Ishikawa (cell line): Measurements from ENCODE around the gene ENOX1.

Experiments
- CEBPB ChIP-seq: IDR thresholded peaks from 2 replicates; pipeline ENCODE4 v1.6.1; 2012
- CREB1 ChIP-seq: IDR thresholded peaks from 2 replicates; pipeline ENCODE4 v1.6.1; 2012; ENCODE audit warnings: low read depth
- EGR1 ChIP-seq: IDR thresholded peaks from 2 replicates; pipeline ENCODE4 v1.6.1; 2012
- EP300 ChIP-seq: IDR thresholded peaks from 2 replicates; pipeline ENCODE4 v1.6.1; 2012; ENCODE audit warnings: borderline replicate concordance
- FOXM1 ChIP-seq: IDR thresholded peaks from 2 replicates; pipeline ENCODE4 v1.6.1; 2012; ENCODE audit warnings: low read depth, borderline replicate concordance
- MAX ChIP-seq: IDR thresholded peaks from 2 replicates; pipeline ENCODE4 v1.6.1; 2012
- NFIC ChIP-seq: IDR thresholded peaks from 2 replicates; pipeline ENCODE4 v1.6.1; 2012
- RAD21 ChIP-seq: IDR thresholded peaks from 2 replicates; pipeline ENCODE4 v1.6.1; 2012; ENCODE audit warnings: low read depth
- TAF1 ChIP-seq: IDR thresholded peaks from 2 replicates; pipeline ENCODE4 v1.6.1; 2012; ENCODE audit warnings: low read depth, mild to moderate bottlenecking
- TCF12 ChIP-seq: IDR thresholded peaks from 2 replicates; pipeline ENCODE4 v1.6.1; 2012; ENCODE audit warnings: low read depth
- TEAD4 ChIP-seq: IDR thresholded peaks from 2 replicates; pipeline ENCODE4 v1.6.1; 2012
- USF1 ChIP-seq: IDR thresholded peaks from 2 replicates; pipeline ENCODE4 v1.6.1; 2012
- YY1 ChIP-seq: IDR thresholded peaks from 2 replicates; pipeline ENCODE4 v1.6.1; 2012; ENCODE audit warnings: low read depth
- ZBTB7A ChIP-seq: IDR thresholded peaks from 2 replicates; pipeline ENCODE4 v1.6.1; 2012; ENCODE audit warnings: low read depth
- TF ChIP-seq, protein P1 (sequence below): IDR thresholded peaks from 2 replicates; pipeline ENCODE4 v1.6.1; 2012; ENCODE audit warnings: low read depth, mild to moderate bottlenecking

Gene ENOX1

GRCh38 chr13:43401361-43401760, 385.4 kb downstream of the ENOX1 start:
- TF ChIP-seq NFIC (no peak), EP300 (no peak), CREB1 (no peak), TAF1 (no peak), MAX (no peak), ZBTB7A (no peak), RAD21 (no peak)

DNA sequence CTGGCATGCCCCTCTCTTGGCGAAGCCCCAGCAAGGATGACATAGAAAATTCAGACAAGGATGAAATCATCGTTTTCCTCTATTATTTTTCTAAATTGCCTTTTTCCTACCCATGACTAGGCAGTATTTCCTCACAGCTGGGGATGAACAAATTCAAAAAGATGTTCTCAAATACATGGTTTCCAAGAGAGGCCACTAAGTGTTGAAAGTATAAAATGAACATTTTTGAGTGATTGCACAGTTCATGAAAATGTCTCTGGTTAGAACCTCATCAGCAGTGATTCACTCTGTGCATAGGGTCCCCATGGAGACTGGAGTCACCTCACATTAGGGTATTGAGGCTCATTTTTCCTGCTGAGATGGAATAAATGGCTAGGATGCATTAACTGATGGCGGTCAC, 389.7 kb downstream of the ENOX1 start:
- TF ChIP-seq FOXM1: no peak
- TF ChIP-seq EGR1: no peak
- TF ChIP-seq EP300: no peak
- TF ChIP-seq YY1: no peak
- no peak for TF ChIP-seq NFIC
- TF ChIP-seq MAX: no peak
- no peak for TF ChIP-seq TCF12
- no peak for TF ChIP-seq ZBTB7A
- no peak for TF ChIP-seq USF1
- no peak for TF ChIP-seq TEAD4
- no peak for TF ChIP-seq CEBPB
- TF ChIP-seq, protein P1, sequence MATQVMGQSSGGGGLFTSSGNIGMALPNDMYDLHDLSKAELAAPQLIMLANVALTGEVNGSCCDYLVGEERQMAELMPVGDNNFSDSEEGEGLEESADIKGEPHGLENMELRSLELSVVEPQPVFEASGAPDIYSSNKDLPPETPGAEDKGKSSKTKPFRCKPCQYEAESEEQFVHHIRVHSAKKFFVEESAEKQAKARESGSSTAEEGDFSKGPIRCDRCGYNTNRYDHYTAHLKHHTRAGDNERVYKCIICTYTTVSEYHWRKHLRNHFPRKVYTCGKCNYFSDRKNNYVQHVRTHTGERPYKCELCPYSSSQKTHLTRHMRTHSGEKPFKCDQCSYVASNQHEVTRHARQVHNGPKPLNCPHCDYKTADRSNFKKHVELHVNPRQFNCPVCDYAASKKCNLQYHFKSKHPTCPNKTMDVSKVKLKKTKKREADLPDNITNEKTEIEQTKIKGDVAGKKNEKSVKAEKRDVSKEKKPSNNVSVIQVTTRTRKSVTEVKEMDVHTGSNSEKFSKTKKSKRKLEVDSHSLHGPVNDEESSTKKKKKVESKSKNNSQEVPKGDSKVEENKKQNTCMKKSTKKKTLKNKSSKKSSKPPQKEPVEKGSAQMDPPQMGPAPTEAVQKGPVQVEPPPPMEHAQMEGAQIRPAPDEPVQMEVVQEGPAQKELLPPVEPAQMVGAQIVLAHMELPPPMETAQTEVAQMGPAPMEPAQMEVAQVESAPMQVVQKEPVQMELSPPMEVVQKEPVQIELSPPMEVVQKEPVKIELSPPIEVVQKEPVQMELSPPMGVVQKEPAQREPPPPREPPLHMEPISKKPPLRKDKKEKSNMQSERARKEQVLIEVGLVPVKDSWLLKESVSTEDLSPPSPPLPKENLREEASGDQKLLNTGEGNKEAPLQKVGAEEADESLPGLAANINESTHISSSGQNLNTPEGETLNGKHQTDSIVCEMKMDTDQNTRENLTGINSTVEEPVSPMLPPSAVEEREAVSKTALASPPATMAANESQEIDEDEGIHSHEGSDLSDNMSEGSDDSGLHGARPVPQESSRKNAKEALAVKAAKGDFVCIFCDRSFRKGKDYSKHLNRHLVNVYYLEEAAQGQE: no peak
- no peak for TF ChIP-seq CREB1
- no peak for TF ChIP-seq TAF1

DNA sequence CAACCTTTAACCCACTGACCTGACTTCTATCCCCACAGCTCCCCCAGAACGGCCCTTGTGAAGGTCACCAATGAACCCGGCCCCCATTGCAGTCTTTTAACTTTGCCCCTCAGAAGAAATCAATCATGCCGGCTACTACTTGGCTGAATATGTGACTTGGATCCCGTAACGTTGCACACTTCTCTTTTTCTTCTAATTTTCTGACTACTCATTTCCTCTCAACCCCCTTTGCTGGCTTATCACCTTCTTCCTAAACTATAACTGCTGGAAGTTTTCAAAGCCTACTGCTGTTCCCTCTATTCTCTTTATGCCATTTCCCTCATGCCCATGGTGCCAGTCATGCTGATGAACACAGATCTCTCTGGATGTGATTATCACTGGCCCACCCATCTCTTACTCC, 395.7 kb downstream of the ENOX1 start:
- TF ChIP-seq EGR1: no peak
- TF ChIP-seq, protein P1: no peak
- TF ChIP-seq RAD21: no peak
- no peak for TF ChIP-seq TEAD4
- TF ChIP-seq MAX: no peak
- no peak for TF ChIP-seq ZBTB7A
- TF ChIP-seq TCF12: no peak
- TF ChIP-seq TAF1: no peak
- no peak for TF ChIP-seq CREB1
- TF ChIP-seq FOXM1: no peak
- no peak for TF ChIP-seq USF1
- no peak for TF ChIP-seq YY1

- TF ChIP-seq NFIC (no peak), ZBTB7A (no peak), EGR1 (no peak), CEBPB (no peak), TCF12 (no peak), TEAD4 (no peak), CREB1 (no peak), RAD21 (no peak), MAX (no peak), FOXM1 (no peak), EP300 (no peak)
- TF ChIP-seq, protein P1: no peak
Observed at GRCh38 chr13:43390619-43391018, 396.2 kb downstream of the ENOX1 start.

DNA sequence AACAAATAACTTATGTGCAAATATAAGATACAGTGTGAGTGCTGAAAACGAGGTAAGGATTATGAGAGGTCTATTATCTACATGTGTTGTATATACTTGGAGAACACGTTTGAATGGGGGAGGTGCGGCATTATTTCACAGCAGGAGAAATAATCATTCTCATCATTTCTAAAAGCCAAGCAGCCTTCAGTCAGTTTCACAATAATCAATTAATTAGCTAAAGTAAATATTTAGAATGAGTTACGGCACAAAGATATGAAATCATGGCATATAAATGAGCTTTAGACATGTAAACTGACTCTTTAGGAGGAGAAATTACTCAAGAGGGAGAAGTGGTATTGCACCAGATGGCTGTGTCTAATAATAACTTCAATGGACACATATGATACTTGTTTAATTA, 396.8 kb downstream of the ENOX1 start:
- TF ChIP-seq CREB1 (no peak), YY1 (no peak), CEBPB (no peak), TEAD4 (no peak), MAX (no peak)
- TF ChIP-seq, protein P1: no peak
